AG04449 (cell line): Measurements from ENCODE around the gene SLBP.

Source experiments
- CTCF ChIA-PET: fragments of 350-600 bp; formaldehyde crosslinking; extraction: SDS; loops from one replicate; lab custom pipeline; 2021; ENCODE audit warnings: antibody characterized with exemption; lab: Yijun Ruan, JAX
- POLR2A ChIA-PET: fragments of 400-600, 350-600 bp; formaldehyde crosslinking; extraction: SDS; loops from one replicate; lab custom pipeline; 2020; ENCODE audit warnings: antibody characterized with exemption, inconsistent platforms; lab: Yijun Ruan, JAX
- DNase-seq: peaks from one replicate; pipeline ENCODE4 v3.0.0-alpha.2; 2010; ENCODE audit warnings: low read depth, low spot score
- H3K4me3 ChIP-seq: 2 replicates; pipeline ENCODE4 v1.5.1; 2011; ENCODE audit warnings: low read depth, mild to moderate bottlenecking, control low read depth, low read length
- TF ChIP-seq, protein P1 (sequence below): IDR thresholded peaks from one replicate; pipeline ENCODE4 v1.5.1; 2011; ENCODE audit warnings: mild to moderate bottlenecking, moderate library complexity, low read length, control low read depth, inconsistent platforms; ENCODE audit not compliant: insufficient read depth; ENCODE audit errors: missing control alignments

Gene SLBP

DNA sequence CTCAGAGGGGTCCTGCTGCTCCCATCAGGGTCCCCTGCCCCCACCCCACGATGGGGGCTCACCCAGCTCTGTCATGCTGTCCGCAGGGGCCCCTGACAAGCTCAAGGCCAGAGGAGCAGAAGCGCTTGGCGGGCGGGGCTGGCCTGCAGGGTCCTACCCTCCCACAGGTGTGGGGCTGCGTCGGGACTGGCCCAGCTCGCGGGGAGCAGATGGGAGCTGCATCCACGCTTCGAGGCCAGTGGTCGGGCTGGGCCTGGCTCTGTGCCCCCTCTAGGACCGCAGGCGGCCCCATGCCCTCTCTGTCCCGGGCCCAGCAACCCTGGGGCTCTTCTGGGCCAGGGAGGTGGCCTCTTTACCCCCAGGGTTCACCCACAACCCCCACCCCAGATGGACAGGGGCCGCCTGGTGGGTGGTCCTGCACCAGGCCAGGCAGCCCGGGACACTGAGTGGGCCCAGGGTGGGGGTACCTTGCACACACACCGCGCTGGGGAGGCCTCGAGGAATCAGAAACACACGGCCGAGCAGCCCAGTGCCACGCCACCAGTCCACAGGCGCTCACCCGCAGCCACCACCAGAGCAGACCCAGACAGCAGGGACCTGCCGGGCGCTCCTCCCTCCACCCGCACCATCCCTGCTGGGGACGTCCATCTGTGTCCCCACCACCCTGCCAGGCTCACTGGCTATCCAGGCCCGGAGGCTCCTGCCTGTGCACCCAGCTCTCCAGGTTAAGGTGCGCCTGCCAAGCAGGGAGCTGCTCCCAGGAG is 39.2 kb upstream of the SLBP start:
- CTCF ChIA-PET = interaction anchor here (0.9 to 2.3 kb wide), 9 partner anchors 11 to 159 kb away, joined by 3 to 17 read pairs (median 4); no protein-coding TSS in a partner anchor
- POLR2A ChIA-PET = interaction anchor here (0.6 kb wide), 1 partner anchor 45 kb away, joined by 3 read pairs; no protein-coding TSS in a partner anchor
- DNase-seq = no peak
- TF ChIP-seq, protein P1, sequence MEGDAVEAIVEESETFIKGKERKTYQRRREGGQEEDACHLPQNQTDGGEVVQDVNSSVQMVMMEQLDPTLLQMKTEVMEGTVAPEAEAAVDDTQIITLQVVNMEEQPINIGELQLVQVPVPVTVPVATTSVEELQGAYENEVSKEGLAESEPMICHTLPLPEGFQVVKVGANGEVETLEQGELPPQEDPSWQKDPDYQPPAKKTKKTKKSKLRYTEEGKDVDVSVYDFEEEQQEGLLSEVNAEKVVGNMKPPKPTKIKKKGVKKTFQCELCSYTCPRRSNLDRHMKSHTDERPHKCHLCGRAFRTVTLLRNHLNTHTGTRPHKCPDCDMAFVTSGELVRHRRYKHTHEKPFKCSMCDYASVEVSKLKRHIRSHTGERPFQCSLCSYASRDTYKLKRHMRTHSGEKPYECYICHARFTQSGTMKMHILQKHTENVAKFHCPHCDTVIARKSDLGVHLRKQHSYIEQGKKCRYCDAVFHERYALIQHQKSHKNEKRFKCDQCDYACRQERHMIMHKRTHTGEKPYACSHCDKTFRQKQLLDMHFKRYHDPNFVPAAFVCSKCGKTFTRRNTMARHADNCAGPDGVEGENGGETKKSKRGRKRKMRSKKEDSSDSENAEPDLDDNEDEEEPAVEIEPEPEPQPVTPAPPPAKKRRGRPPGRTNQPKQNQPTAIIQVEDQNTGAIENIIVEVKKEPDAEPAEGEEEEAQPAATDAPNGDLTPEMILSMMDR = no peak
- no peak overlapping the region for H3K4me3 ChIP-seq

DNA sequence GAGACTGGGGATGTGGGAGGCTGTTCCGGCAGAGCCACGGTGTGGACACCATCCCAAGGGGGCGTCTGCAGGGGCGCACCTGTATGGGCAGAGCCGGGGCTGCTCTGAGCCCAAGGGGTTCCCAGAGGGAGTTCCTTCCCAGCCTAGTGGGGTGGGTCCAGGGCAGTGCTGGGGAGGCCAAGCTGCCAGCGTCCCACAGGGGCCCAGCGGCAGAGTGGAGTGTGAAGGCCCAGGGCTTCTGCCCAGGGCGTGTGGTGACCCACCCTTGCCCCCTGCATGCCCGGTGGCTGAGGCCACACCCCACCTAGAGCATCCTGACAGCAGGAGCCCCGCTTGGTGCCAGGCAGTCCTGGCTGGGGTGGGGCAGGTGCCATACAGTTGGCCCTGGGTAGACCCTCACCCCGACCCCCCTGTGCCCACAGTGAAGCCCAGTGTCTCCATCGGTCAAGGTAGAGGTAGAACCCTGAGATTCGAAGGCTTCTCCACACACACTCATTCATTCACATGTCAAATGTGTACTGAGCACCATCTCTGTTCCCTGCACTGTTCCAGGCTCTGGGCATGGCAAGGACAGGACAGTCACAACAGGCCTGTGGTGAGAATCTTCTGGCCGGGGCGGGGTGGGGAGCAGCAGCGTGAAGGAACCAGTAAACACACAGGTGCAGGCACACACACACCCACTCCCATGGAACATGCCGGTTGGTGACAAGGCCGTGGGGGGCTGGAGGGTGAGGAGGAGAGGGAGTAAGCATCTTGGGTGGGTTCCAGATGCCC is 38.4 kb upstream of the SLBP start:
- DNase-seq = no peak
- no peak overlapping the region for H3K4me3 ChIP-seq
- ChIA-PET CTCF (interaction anchor here (7.4 kb wide), 1 partner anchor 61 kb away, joined by 205 read pairs; no protein-coding TSS in a partner anchor), POLR2A (no interaction called here)
- TF ChIP-seq, protein P1 = no peak

DNA sequence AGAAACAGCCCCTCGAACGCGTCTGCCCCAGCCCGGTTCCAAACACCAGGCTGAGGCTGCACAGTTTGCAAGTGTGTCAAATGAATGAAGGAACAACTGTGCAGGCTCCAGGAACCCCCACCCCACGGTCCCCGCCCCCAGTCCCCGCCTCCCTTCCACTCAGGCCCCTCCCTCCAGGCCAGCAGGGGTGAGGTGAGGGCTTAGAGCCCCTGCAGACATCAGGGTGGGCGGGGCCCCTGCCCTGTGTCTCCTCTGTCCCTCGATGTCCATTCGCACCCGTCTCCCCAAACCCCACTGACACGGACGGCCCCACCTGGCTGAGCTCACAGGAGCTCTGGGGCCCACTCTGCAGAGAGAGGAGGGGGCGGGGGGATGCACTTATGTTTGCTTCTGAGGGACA is 37.7 kb upstream of the SLBP start:
- POLR2A ChIA-PET = no interaction called here
- DNase-seq = no peak
- no peak overlapping the region for H3K4me3 ChIP-seq
- CTCF ChIA-PET = interaction anchor here (3.6 to 7.4 kb wide), 3 partner anchors 23 to 159 kb away, joined by 30 to 205 read pairs (median 59); no protein-coding TSS in a partner anchor
- TF ChIP-seq, protein P1 = no peak

DNA sequence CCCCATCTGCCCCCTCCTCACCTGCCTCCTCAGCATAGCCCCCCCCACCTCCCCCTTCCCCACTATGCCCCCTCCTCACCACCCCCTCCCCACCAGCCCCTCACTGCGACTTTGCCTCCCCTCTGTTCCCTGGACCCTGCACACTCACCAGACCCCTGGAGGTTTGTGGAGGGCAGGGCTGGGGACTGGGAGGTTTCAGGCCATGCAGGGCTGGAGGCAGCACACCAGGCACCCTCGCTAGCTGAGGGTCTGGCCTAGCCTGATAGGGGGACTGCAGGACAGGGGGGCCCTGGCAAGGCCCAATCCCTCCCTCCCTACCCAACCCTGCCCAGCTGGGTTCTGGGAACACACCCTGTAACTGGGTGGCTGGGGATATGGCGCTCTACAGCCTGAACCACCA is 37.3 kb upstream of the SLBP start:
- ChIA-PET CTCF (interaction anchor here (3.6 to 7.4 kb wide), 3 partner anchors 23 to 160 kb away, joined by 30 to 205 read pairs (median 59); no protein-coding TSS in a partner anchor), POLR2A (no interaction called here)
- no peak overlapping the region for H3K4me3 ChIP-seq
- no peak for DNase-seq
- TF ChIP-seq, protein P1 = no peak

DNA sequence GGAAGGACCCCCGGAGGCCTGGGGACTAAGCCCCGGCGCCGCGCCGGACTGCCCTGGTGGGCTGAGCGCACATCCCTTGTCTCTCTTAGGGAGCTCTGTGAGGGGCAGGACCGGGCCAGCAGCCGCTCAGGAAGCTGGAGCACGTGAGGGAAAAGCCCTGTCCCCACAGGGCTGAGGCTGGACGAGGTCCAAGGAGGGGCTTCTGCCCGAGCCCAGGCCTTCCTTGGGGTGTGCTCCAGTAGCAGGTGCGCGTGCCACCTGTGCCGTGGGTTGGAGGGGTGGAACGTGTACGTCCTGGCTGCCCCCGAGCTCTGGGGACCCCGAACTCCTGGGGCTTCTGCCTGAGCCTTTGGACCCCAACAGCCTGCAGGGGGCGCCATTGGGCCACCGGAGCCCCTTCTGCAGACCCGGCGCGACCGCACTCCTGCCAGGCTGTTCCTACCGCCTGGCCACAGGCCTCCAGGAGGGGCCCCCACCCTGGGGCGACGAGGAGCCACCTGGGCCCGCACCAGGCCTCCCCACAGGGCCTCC is 36.4 kb upstream of the SLBP start:
- ChIA-PET CTCF (interaction anchor here (0.7 to 7.4 kb wide), 21 partner anchors 8 to 160 kb away, joined by 3 to 205 read pairs (median 4); partner anchors contain the start of genes TACC3 and TMEM129), POLR2A (no interaction called here)
- no peak for DNase-seq
- TF ChIP-seq, protein P1 = peak; percentile 85
- no peak overlapping the region; the same call in 1 of the 2 replicates for H3K4me3 ChIP-seq
